ENCODE results near the gene ACSL4. TPM values are rescaled to one million over a fixed set of nuclear protein-coding genes. Genes with fewer than 3 reads are reported as not detected.

The ACSL4 gene
- total RNA-seq, 1 donor from 2014 or later: 77.9 TPM

GRCh38 chrX:109601486-109601885, 131.6 kb downstream of the ACSL4 start:
- no peaks in the 10 kb centered on the region for H3K27me3 Mint-ChIP-seq (ENCODE audit: unreplicated experiment)

GRCh38 chrX:109600237-109600651, 132.8 kb downstream of the ACSL4 start:
- Mint-ChIP-seq H3K27ac (ENCODE audit: unreplicated experiment) (peak overlapping the region; percentile 75), H3K9me3 (ENCODE audit: unreplicated experiment) (no peaks in the 10 kb centered on the region), H3K4me3 (ENCODE audit: unreplicated experiment) (peak overlapping the region; percentile 50), H3K36me3 (ENCODE audit: unreplicated experiment) (no peaks in the 10 kb centered on the region), H3K4me1 (ENCODE audit: low read depth, unreplicated experiment) (peaks cover 7% of the 10 kb centered on the region), H3K27me3 (ENCODE audit: unreplicated experiment) (no peaks in the 10 kb centered on the region)
- peak; percentile 52 for DNase-seq
- TF ChIP-seq CTCF (IDR thresholded peaks at IDR 0.05; ENCODE audit: partially characterized antibody, unreplicated experiment): no peak

More at GRCh38 chrX:109601486-109601885, 131.6 kb downstream of the ACSL4 start:
- Mint-ChIP-seq H3K36me3 (ENCODE audit: unreplicated experiment) (no peaks in the 10 kb centered on the region), H3K9me3 (ENCODE audit: unreplicated experiment) (no peaks in the 10 kb centered on the region), H3K27ac (ENCODE audit: unreplicated experiment) (no peak overlapping the region), H3K4me3 (ENCODE audit: unreplicated experiment) (no peak overlapping the region), H3K4me1 (ENCODE audit: low read depth, unreplicated experiment) (peaks cover 7% of the 10 kb centered on the region)
- DNase-seq: no peak
- no peak for TF ChIP-seq CTCF (IDR thresholded peaks at IDR 0.05; ENCODE audit: partially characterized antibody, unreplicated experiment)

- H3K27me3 Mint-ChIP-seq (ENCODE audit: unreplicated experiment): no peaks in the 10 kb centered on the region
- peaks cover 4% of the 10 kb centered on the region for H3K4me1 Mint-ChIP-seq (ENCODE audit: low read depth, unreplicated experiment)
- H3K9me3 Mint-ChIP-seq (ENCODE audit: unreplicated experiment): no peaks in the 10 kb centered on the region
- no peaks in the 10 kb centered on the region for H3K36me3 Mint-ChIP-seq (ENCODE audit: unreplicated experiment)
- no peak overlapping the region for H3K27ac Mint-ChIP-seq (ENCODE audit: unreplicated experiment)
- no peak overlapping the region for H3K4me3 Mint-ChIP-seq (ENCODE audit: unreplicated experiment)
- no peak for DNase-seq
- no peak for TF ChIP-seq CTCF (IDR thresholded peaks at IDR 0.05; ENCODE audit: partially characterized antibody, unreplicated experiment)
Observed at GRCh38 chrX:109596015-109596414, 137.0 kb downstream of the ACSL4 start.

Other genes with a start within 250 kb of the ACSL4 start
- gene NXT2, start 196.4 kb downstream of the ACSL4 start, total RNA-seq (ENCODE audit: unreplicated experiment): 2.7 TPM
- gene KCNE5, start 108.1 kb downstream of the ACSL4 start, total RNA-seq (ENCODE audit: unreplicated experiment): 1.6 TPM

Data from glutamatergic neuron (in vitro differentiated cells).